ENCODE data around the gene FXR2.

Gene FXR2

GRCh38 chr17:7552621-7553051, 62.1 kb downstream of the FXR2 start:
- no peak for DNase-seq (ENCODE audit: low read depth, low spot score)

GRCh38 chr17:7551396-7551795, 63.3 kb downstream of the FXR2 start:
- DNase-seq (ENCODE audit: low read depth, low spot score) = no peak

GRCh38 chr17:7550344-7550743, 64.4 kb downstream of the FXR2 start:
- DNase-seq (ENCODE audit: low read depth, low spot score) = no peak

GRCh38 chr17:7549401-7550055, 65.2 kb downstream of the FXR2 start:
- DNase-seq (ENCODE audit: low read depth, low spot score) = no peak

GRCh38 chr17:7548585-7549400, 65.9 kb downstream of the FXR2 start, which contains the start of gene TNFSF12:
TNFSF12 (plus strand) TSS chr17:7549058; CDS start chr17:7549154, 96 bp downstream.
- no peak for DNase-seq (ENCODE audit: low read depth, low spot score)

GRCh38 chr17:7544911-7545310, 69.8 kb downstream of the FXR2 start:
- no peak for DNase-seq (ENCODE audit: low read depth, low spot score)
